ENCODE measurements around the gene RND2. TPM values are rescaled to one million over a fixed set of nuclear protein-coding genes. Genes with fewer than 3 reads are reported as not detected.

Gene RND2, protein sequence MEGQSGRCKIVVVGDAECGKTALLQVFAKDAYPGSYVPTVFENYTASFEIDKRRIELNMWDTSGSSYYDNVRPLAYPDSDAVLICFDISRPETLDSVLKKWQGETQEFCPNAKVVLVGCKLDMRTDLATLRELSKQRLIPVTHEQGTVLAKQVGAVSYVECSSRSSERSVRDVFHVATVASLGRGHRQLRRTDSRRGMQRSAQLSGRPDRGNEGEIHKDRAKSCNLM
- 0.17 and 0.20 TPM in 2 replicates for total RNA-seq

DNA sequence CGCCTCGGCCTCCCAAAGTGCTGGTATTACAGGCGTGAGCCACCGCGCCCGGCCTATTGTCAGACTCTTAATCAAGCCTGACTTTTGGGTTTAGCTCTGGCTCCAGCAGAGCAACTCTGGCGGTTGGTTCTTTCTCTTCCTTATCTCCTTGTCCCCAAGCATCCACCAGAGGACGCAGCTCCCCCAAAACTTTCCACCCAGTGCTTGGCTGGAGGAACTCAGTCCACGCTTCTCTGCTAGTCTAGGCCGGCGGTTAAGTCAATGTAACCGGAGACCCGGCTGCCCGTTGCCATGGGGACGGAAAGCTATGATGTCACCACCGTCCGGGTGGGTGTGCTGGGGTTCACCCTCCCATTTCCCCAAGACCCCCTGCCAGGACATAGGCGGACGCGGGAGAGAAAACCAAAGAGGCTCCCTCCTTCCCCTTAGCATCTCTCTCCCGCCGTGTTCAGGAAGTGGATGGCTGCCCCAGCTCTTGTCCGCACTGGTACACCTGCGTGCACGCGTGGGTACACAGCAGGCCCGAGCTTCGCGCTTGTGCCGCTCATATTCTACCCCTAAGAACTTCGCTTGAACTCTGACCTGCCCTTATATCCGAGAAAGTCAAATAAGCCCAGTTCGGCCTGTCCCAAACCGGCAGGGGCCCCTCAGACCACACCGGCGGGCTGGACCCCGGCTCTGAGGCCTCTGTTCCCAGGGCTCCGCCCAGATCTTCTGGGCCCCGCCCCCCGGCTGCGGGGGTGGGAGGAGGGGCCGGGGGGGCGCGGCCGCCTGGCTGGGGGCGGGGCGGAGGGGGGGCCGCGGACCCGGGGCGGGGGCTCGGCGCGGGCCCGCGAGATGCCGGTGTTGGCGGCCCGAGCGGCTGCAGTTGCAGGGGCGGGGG is at the start of gene RND2:
Gene RND2, plus strand, starts transcription at position 825 of the 883 bp plus-strand sequence. CDS start 117 bp downstream, outside the sequence.

DNA sequence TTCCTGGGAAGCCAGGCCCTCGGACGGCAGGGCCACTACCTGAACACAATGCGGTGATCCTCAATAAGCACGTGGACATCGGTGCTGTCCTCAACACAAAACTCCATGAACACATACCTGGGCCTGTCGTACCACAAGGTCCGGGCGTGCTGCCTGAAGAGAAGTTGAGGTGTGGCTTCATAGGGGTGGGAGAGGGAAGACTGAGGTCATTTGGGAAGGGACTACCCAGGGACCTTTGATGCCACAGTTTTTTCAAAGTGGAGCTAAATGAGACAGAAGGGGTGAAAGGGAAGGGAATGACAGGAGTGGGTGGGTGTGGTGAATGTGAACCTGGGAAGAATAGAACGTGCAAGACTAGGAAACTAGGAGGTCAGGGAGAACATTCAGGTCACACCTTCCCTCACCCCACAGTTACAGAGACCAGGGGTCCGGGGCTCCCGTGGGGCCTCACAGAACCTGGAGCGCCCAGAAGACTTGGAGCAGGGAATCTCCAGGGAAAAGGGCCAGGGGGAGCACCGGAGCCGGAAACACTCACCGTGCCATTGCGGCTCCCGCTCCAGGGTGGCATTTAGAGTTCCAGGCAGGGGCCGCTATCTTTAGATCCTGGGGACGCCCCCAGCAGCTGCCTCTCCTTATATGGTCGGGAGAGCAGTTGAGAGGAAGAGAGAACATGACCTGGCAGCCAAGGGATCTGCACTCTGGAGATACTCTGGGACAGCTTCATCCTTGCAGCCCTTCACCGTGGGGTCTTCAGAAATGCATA is 45.3 kb upstream of the RND2 start, which contains the start of gene PTGES3L:
Gene PTGES3L, minus strand, starts transcription at position 570 of the 763 bp plus-strand sequence. Its CDS starts 27 bp downstream, at position 543.

DNA sequence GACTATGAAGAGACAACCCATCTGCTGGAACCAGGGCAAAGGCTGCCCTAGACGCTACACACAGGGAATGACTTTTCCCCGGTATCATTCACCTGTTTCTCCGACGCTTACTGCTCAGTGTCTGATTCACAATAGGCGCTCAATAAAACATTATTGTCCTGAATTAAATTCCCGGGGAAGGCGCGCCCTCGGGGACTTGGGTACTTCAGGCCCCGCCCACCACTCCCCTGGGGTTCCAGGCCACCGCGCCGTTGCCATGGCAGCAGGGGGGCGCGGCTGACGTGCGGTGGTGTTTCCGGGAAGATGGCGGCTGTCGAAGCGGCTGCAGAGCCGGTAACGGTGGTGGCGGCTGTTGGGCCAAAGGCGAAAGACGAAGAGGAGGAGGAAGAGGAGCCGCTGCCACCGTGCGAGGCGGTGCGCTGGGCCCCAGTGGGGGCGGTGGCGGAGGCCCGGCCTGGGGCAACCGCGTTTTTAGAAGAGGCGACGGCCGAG is 44.7 kb upstream of the RND2 start, which contains the start of gene RUNDC1:
Gene RUNDC1, plus strand, starts transcription at position 292 of the 492 bp plus-strand sequence. Its CDS starts 12 bp downstream, at position 304.

DNA sequence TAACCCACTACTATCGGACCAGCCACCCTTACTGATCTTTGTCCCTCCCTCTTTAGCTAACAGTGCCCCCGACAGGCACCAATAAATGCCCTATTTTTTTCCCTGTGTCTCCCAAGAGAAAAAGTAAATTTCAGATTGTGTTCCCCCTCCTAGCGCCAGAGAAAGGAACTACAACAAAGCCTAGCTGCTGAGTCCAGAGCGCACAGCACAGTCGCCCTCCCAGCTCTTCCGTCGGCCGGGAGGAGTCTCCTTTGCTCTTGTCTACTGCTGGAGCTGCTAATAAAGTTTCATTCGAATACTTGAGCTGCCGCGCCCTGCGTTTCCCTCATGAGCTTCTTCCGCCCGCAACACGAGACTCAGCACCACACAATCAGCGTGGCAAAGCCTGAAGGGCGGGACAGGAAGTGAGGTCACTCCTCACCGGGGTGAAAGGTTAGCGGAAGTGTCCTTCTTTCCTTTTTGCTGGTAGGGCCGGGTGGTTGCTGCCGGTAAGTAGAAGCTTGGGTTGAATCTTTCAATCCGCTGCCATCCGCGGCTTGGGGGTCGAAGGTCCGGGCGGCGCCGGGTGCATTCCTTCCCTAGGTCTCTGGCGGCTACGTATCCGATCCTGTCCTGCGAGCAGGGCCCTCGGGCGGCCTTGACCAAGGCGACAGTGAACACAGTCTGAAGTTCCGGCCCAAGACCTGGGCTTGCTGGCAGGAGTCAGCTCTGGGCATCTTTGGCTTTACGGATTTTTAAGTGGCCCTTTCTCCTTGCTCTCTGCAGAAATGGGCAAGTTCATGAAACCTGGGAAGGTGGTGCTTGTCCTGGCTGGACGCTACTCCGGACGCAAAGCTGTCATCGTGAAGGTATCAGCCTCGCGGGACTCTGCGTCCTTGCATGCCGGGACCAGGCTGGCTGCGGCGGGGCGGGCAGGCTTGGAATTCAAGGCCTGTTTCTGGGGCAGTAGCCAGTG is 26.8 kb upstream of the RND2 start, which contains the start of gene RPL27:
Gene RPL27, plus strand, starts transcription at position 436 of the 955 bp plus-strand sequence. Its CDS starts 332 bp downstream, at position 768.

DNA sequence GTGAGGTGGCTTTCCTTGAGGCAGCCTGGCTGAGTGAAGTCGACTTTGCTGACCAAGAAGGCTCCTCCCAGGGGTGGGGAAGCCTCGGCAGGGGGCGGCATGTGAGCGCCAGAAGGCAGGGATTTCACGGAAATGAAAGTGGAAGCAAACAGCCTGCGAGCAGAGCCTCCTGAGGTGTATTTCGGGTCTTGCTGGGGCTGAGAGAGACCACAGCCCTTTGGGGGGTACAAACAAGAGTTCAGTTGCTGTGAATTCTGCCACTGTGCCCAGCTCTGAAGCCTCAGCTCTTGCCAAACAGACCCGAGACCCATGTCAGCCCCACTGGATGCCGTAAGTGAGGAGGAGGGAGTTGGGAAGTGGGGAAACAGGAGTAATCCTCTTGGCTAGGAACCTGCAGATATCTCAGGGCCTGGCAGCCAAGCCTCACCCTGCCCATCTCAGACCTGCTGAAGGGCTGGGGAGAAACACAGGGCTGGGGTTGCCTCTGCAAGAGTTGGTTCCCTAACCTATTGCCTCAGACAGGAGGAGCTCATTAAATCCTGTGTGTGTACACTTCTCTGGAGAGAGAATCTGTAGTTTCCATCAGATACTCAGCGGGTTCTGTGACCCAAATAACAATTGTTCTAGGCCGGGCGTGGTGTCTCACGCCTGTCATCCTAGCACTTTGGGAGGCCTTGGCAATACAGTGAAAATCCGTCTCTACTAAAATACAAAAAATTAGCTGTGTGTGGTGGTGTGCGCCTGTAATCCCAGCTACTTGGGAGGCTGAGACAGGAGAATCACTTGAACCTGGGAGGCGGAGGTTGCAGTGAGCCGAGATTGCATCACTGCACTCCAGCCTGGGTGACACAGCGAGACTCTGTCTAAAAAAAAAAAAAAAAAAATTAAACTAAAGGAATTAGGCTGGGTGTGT is 18.1 kb upstream of the RND2 start, which contains the start of gene IFI35:
Gene IFI35, plus strand, starts transcription at position 146 of the 913 bp plus-strand sequence. Its CDS starts 164 bp downstream, at position 310.

DNA sequence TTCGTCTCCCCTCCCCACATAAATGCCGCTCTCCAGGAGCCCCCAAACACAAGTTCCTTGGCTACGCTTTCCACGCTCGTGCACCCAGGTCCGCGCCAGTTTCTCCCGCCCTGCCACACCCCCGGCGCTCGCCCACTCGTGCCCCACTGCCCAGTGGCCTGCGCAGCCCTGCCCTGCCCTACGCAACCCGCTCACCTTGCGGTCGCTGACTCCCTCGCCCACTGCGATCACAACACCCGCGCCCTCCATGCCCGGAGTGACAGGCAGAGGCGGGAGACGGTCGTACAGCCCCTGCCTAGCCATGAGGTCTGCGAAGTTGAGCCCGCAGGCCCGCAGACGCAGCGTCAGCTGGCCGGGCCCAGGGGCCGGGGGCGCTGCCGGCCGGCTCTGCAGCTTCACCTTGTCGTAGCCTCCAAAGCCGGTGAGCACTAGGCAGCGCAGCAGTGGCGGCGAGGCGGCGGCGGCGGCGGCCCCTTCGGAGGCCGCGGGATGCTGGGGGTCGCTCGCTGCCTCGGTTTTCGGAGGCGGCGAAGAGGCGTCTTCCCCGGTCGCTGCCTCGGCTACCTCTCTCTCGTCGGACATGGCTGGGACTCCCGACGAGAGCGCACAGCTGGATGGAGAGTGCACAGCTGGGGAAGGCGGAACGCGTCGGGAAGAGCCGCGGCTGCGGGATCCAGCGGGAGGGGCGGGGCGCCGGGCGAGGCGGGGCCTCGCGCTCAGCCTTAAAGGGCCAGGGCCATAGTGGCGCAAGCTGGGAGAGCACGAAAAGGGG is 3.1 kb upstream of the RND2 start, which contains the start of gene VAT1:
Gene VAT1, minus strand, starts transcription at position 645 of the 772 bp plus-strand sequence. Its CDS starts 63 bp downstream, at position 582.

Other genes with a start within 250 kb of the RND2 start
- gene WNK4, start 244.6 kb upstream of the RND2 start, total RNA-seq: 0.20 and 0.79 TPM in 2 replicates
- 41.7 and 50.0 TPM in 2 replicates for gene COA3, start 226.5 kb upstream of the RND2 start, total RNA-seq
- gene CNTD1, start 226.4 kb upstream of the RND2 start, total RNA-seq: 0.07 and 0.36 TPM in 2 replicates
- gene BECN1, start 200.9 kb upstream of the RND2 start, total RNA-seq: 94.1 and 99.6 TPM in 2 replicates
- gene PSME3, start 191.8 kb upstream of the RND2 start, total RNA-seq: 60.6 and 62.2 TPM in 2 replicates
- gene AOC2, start 180.7 kb upstream of the RND2 start, total RNA-seq: 0.79 and 0.85 TPM in 2 replicates
- 1.3 and 5.9 TPM in 2 replicates for gene AOC3, start 174.0 kb upstream of the RND2 start, total RNA-seq
- gene G6PC1, start 124.4 kb upstream of the RND2 start, total RNA-seq: not detected in 2 replicates
- 18.2 and 20.0 TPM in 2 replicates for gene AARSD1, start 60.8 kb upstream of the RND2 start, total RNA-seq
- gene PTGES3L, start 45.2 kb upstream of the RND2 start, total RNA-seq: 0.07 and 0.23 TPM in 2 replicates
- gene RUNDC1, start 44.7 kb upstream of the RND2 start, total RNA-seq: 13.4 and 15.4 TPM in 2 replicates
- 364 and 471 TPM in 2 replicates for gene RPL27, start 26.8 kb upstream of the RND2 start, total RNA-seq
- 14.2 and 21.2 TPM in 2 replicates for gene IFI35, start 18.4 kb upstream of the RND2 start, total RNA-seq
- gene VAT1, start 2.8 kb upstream of the RND2 start, total RNA-seq: 136 and 240 TPM in 2 replicates
- gene BRCA1, start 100.1 kb downstream of the RND2 start, total RNA-seq: 9.0 and 10.1 TPM in 2 replicates
- gene NBR1, start 146.0 kb downstream of the RND2 start, total RNA-seq: 114 and 132 TPM in 2 replicates
- 5.5 and 6.5 TPM in 2 replicates for gene TMEM106A, start 186.6 kb downstream of the RND2 start, total RNA-seq
- gene CCDC200, start 203.4 kb downstream of the RND2 start, total RNA-seq: not detected in 2 replicates
- gene RNU2-1, start 208.7 kb downstream of the RND2 start, total RNA-seq: not detected in 2 replicates